Ammon's horn (tissue), 1 donor: ENCODE measurements around the gene UHMK1.
"Not testable (repeated sequence)": the region's sequence is repeated elsewhere in the genome, so short reads cannot be mapped to it uniquely, and the experiment has no call there.

Experiments used
- DNase-seq: peaks from one replicate; pipeline ENCODE4 v3.0.0-alpha.2; 2016; ENCODE audit warnings: low spot score

Gene UHMK1

GRCh38 chr1:162497723-162498495 is at the start of gene UHMK1:
Gene UHMK1, plus strand, starts transcription at chr1:162497818. Its CDS starts 183 bp downstream, at chr1:162498001.
- DNase-seq = peak; percentile 96

GRCh38 chr1:162454361-162454760 is 43.3 kb upstream of the UHMK1 start:
- DNase-seq = not testable (repeated sequence)

GRCh38 chr1:162456323-162456722 is 41.3 kb upstream of the UHMK1 start:
- DNase-seq = no peak

GRCh38 chr1:162458236-162458635 is 39.4 kb upstream of the UHMK1 start:
- no peak for DNase-seq

GRCh38 chr1:162462425-162462824 is 35.2 kb upstream of the UHMK1 start:
- DNase-seq = not testable (repeated sequence)

- DNase-seq = no peak
These were observed 34.6 kb upstream of the UHMK1 start for GRCh38 chr1:162463021-162463420.

- no peak for DNase-seq
These were observed 30.8 kb upstream of the UHMK1 start for GRCh38 chr1:162466797-162467196.

GRCh38 chr1:162470216-162470615 is 27.4 kb upstream of the UHMK1 start:
- DNase-seq = no peak

- no peak for DNase-seq
These were observed 26.2 kb upstream of the UHMK1 start for GRCh38 chr1:162471290-162471853.

- peak; percentile 43 for DNase-seq
These were observed 22.5 kb upstream of the UHMK1 start for GRCh38 chr1:162475089-162475488.

- no peak for DNase-seq
These were observed 22.0 kb upstream of the UHMK1 start for GRCh38 chr1:162475539-162476185.

GRCh38 chr1:162476620-162477019 is 21.0 kb upstream of the UHMK1 start:
- DNase-seq = no peak

- DNase-seq = no peak
These were observed 12.4 kb upstream of the UHMK1 start for GRCh38 chr1:162485236-162485635.

- no peak for DNase-seq
These were observed 10.4 kb upstream of the UHMK1 start for GRCh38 chr1:162487241-162487640.

- no peak for DNase-seq
These were observed 9.4 kb upstream of the UHMK1 start for GRCh38 chr1:162488219-162488618.

GRCh38 chr1:162495531-162496233 is 1.9 kb upstream of the UHMK1 start:
- DNase-seq = not testable (repeated sequence)

- DNase-seq = no peak
These were observed 405 bp upstream of the UHMK1 start for GRCh38 chr1:162497104-162497722.

- DNase-seq = no peak
These were observed 835 bp downstream of the UHMK1 start for GRCh38 chr1:162498496-162498810.

- no peak for DNase-seq
These were observed 3.2 kb downstream of the UHMK1 start for GRCh38 chr1:162500805-162501204.

- no peak for DNase-seq
These were observed 4.5 kb downstream of the UHMK1 start for GRCh38 chr1:162502077-162502476.

- DNase-seq = no peak
These were observed 5.3 kb downstream of the UHMK1 start for GRCh38 chr1:162502928-162503327.

- no peak for DNase-seq
These were observed 29.7 kb downstream of the UHMK1 start for GRCh38 chr1:162527314-162527713.
